GM12875 (cell line): ENCODE results near the gene CDA.

Experiments
- H3K4me3 ChIP-seq: one replicate; pipeline ENCODE4 v1.5.1; 2011; ENCODE audit warnings: low read depth, low read length, control low read depth
- CTCF ChIP-seq: IDR thresholded peaks from 2 replicates; pipeline ENCODE4 v1.5.1; 2011; ENCODE audit warnings: low read depth, mild to moderate bottlenecking, control low read depth, inconsistent platforms, low read length, moderate library complexity, borderline replicate concordance; ENCODE audit not compliant: insufficient read depth

The CDA gene

GRCh38 chr1:20615946-20616846 is 27.3 kb downstream of the CDA start:
- H3K4me3 ChIP-seq, result no peak overlapping the region
- no peak for TF ChIP-seq CTCF

- TF ChIP-seq CTCF, result no peak
- no peak overlapping the region for H3K4me3 ChIP-seq
These were observed 28.1 kb downstream of the CDA start for GRCh38 chr1:20616847-20617487.

GRCh38 chr1:20618550-20618949 is 29.7 kb downstream of the CDA start:
- TF ChIP-seq CTCF, result no peak
- no peak overlapping the region for H3K4me3 ChIP-seq

GRCh38 chr1:20619999-20620398 is 31.1 kb downstream of the CDA start:
- no peak overlapping the region for H3K4me3 ChIP-seq
- no peak for TF ChIP-seq CTCF

GRCh38 chr1:20621012-20621411 is 32.1 kb downstream of the CDA start:
- H3K4me3 ChIP-seq, result no peak overlapping the region
- no peak for TF ChIP-seq CTCF

- no peak overlapping the region for H3K4me3 ChIP-seq
- no peak for TF ChIP-seq CTCF
These were observed 35.8 kb downstream of the CDA start for GRCh38 chr1:20624709-20625108.
